NCI-H1436 (cell line): ENCODE results near the gene TRAF6.

Experiments used
- DNase-seq: peaks from one replicate; lab custom pipeline; 2025; lab: John Stamatoyannopoulos, UW

The TRAF6 gene

GRCh38 chr11:36458129-36458915 lies 51.8 kb downstream of the TRAF6 start:
- DNase-seq = no peak

GRCh38 chr11:36456156-36456555 lies 53.9 kb downstream of the TRAF6 start:
- no peak for DNase-seq

GRCh38 chr11:36455658-36456111 lies 54.4 kb downstream of the TRAF6 start:
- no peak for DNase-seq

GRCh38 chr11:36454941-36455631 lies 55.0 kb downstream of the TRAF6 start:
- no peak for DNase-seq

- no peak for DNase-seq
Observed at GRCh38 chr11:36454551-36454940, 55.5 kb downstream of the TRAF6 start.

GRCh38 chr11:36453678-36454077 lies 56.4 kb downstream of the TRAF6 start:
- DNase-seq = no peak

- no peak for DNase-seq
Observed at GRCh38 chr11:36452961-36453360, 57.1 kb downstream of the TRAF6 start.

GRCh38 chr11:36452236-36452940 lies 57.7 kb downstream of the TRAF6 start:
- no peak for DNase-seq

GRCh38 chr11:36451681-36452080 lies 58.4 kb downstream of the TRAF6 start:
- no peak for DNase-seq

- no peak for DNase-seq
Observed at GRCh38 chr11:36451045-36451444, 59.0 kb downstream of the TRAF6 start.

- DNase-seq = no peak
Observed at GRCh38 chr11:36450110-36450572, 59.9 kb downstream of the TRAF6 start.

GRCh38 chr11:36449561-36450096 lies 60.4 kb downstream of the TRAF6 start:
- DNase-seq = no peak

GRCh38 chr11:36447947-36448346 lies 62.1 kb downstream of the TRAF6 start:
- no peak for DNase-seq

- DNase-seq = no peak
Observed at GRCh38 chr11:36447514-36447913, 62.6 kb downstream of the TRAF6 start.

- no peak for DNase-seq
Observed at GRCh38 chr11:36446135-36446534, 63.9 kb downstream of the TRAF6 start.

- DNase-seq = no peak
Observed at GRCh38 chr11:36443661-36444060, 66.4 kb downstream of the TRAF6 start.

- no peak for DNase-seq
Observed at GRCh38 chr11:36441610-36442208, 68.4 kb downstream of the TRAF6 start.

- DNase-seq = no peak
Observed at GRCh38 chr11:36438126-36438525, 71.9 kb downstream of the TRAF6 start.

GRCh38 chr11:36437413-36437812 lies 72.7 kb downstream of the TRAF6 start:
- no peak for DNase-seq
